ENCODE data around the gene PLCL1.
A peak's percentile ranks its signal among the peaks of the same experiment; 100 is the strongest.

Gene PLCL1

DNA sequence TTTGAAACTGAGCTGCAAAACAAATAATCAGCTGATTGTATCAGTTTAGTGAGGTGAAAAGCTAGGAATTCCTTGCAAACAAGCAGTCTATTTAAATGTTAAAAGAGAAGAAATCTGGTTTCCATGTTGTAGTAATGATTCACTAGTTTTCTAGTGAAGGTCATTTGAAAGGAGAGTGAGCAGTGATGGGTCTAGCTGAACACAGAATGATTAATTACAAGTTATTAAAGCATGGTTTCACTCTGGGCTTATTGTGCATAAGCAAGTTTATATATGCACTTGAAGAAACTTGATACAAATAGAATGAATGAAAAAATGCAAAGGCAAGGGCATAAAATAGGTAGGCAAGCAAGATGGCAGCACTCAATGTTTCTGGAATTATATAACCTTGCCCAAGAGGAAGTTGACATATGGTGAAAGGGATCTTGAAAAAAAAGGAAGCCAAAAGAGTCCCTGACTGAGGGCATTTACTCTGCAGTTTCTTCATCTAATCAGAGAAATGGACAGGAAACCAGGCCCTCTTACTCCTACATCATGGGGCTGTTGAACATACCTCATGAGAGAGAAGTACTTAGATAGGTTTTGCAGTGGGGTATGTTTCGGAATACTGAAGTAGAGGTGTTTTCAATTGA is 53.2 kb downstream of the PLCL1 start:
- DNase-seq (ENCODE audit: low spot score), result no peak

DNA sequence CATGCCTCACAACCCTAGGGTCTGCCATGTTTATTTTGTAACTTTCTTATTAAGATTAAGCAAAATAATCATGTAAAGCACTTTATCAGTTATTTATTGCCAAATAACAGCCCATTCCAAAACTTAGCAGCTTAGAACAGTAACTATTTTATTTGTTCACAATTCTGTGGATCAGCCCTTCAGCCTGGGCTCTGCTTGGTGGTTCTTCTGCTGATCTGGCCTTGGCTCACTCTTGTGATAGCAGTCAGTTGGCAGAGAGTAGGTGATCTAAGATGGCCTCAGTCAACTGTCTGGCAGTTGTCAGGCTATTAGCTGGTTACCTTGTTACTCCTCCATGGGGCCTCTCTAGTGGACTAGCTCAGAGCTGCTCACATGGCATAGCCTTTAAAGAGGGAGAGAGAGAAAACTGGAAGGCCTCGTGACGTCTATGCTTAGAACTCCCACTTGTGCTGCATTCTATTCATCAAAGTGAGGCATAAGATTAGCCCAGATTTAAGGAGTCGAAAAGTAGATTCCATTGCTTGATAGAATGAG is 54.3 kb downstream of the PLCL1 start:
- no peak for DNase-seq (ENCODE audit: low spot score)

GRCh38 chr2:197862246-197862955 is 58.0 kb downstream of the PLCL1 start:
- DNase-seq (ENCODE audit: low spot score), result no peak

GRCh38 chr2:197863744-197864143 is 59.4 kb downstream of the PLCL1 start:
- DNase-seq (ENCODE audit: low spot score), result no peak

DNA sequence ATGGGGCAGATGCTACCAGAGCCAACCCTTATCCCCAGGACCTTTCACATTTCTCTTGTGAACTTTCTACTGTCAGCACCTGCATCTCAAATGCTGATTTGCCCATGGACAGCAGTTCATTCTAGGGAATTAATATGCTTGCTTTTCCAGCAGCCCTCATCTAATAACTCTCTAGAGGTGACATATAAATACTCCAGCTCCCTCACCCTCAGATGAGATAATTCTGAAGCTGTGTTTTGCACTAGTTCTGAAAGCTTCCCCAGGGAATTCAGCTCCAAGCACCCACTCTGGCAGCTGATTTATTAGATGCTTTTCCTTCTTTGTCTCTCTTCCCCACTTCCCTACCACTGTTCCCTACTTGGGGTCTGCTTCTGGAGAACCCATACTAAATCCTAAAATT is 62.1 kb downstream of the PLCL1 start:
- no peak for DNase-seq (ENCODE audit: low spot score)

GRCh38 chr2:197867033-197867432 is 62.6 kb downstream of the PLCL1 start:
- no peak for DNase-seq (ENCODE audit: low spot score)

- DNase-seq (ENCODE audit: low spot score), result no peak
Measured at GRCh38 chr2:197867624-197868023, 63.2 kb downstream of the PLCL1 start.

GRCh38 chr2:197868206-197868605 is 63.8 kb downstream of the PLCL1 start:
- DNase-seq (ENCODE audit: low spot score), result no peak

- no peak for DNase-seq (ENCODE audit: low spot score)
Measured at GRCh38 chr2:197869041-197869440, 64.6 kb downstream of the PLCL1 start.

- no peak for DNase-seq (ENCODE audit: low spot score)
Measured at GRCh38 chr2:197869501-197870111, 65.2 kb downstream of the PLCL1 start.

DNA sequence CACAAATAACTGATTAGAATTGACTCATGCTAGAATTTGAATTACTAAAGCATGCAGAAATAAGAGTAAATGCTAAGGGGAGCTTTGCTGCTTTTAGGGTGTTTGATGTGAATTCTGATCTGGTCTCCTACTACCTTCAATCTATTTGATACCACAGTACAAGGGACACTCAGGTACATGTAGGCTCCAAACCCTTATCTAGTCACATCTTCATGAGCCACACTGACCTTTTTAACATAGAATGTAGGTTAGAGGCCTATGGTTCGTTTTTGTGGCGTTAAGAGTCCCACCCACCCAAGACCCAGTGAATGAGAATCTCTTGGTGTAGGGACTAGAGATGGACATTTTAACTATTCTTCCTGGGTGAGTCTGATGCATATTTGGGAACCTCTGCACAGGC is 65.7 kb downstream of the PLCL1 start:
- no peak for DNase-seq (ENCODE audit: low spot score)

- DNase-seq (ENCODE audit: low spot score), result no peak
Measured at GRCh38 chr2:197871780-197872456, 67.5 kb downstream of the PLCL1 start.

- DNase-seq (ENCODE audit: low spot score), result peak; percentile 15
Measured at GRCh38 chr2:197873293-197873701, 68.9 kb downstream of the PLCL1 start.

DNA sequence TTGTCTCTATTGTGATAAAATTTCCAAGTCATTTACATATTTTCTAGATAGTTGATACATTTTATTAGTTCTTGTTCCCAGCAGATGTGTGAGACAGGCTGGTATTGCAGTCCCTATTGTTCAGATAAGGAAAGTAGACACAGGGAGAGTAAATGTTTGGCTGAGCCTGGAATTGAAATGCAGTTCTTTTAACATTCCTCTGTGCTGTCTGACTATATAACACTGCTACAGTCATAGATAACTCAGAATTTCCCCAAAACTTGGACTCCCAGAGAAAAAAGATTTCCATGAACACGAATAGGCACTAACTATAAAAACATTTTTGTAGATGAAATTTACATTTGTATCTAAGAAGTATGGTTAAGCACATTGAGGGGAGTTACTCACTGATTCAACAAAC is 71.4 kb downstream of the PLCL1 start:
- no peak for DNase-seq (ENCODE audit: low spot score)

- DNase-seq (ENCODE audit: low spot score), result no peak
Measured at GRCh38 chr2:197876524-197876923, 72.1 kb downstream of the PLCL1 start.

DNA sequence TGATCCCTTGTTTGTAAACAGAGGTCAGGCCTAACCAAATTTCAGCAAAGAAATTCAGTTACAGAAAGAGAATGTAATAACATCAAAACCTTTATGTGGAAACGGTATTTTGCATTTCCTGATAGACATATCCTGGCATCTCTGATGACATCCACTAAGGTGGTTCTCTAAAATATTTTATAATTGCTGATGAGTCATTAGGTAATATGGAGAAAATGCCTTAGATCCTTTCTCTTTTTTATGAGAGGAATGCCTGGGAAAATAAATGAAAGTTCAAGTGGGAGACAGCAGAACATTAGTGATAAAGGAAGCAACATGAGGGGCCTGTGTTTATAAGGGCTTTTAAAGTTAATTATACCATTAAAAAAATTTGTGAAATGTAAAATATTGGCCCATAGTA is 72.6 kb downstream of the PLCL1 start:
- no peak for DNase-seq (ENCODE audit: low spot score)

DNA sequence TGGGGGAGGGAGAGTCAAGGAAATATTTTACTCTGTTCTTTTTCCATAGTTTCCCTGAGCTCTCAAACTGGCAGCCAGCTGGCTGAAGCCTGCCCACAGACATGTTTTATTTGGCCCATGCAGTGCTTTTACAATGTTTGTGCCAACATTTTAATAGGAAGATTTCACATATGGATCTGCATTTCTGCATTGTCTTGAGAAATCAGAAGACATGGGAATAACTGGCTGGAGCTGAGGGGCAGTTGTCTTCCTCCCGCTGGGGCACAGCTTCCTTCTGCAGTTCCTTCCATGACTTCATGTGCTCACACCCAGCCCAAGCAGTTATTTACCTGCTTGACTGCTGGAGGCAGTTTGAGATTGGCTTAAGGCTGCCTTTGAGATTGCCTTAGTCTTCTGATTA is 74.4 kb downstream of the PLCL1 start:
- DNase-seq (ENCODE audit: low spot score), result no peak

- DNase-seq (ENCODE audit: low spot score), result no peak
Measured at GRCh38 chr2:197879812-197880408, 75.5 kb downstream of the PLCL1 start.

- no peak for DNase-seq (ENCODE audit: low spot score)
Measured at GRCh38 chr2:197883354-197884032, 79.1 kb downstream of the PLCL1 start.

- no peak for DNase-seq (ENCODE audit: low spot score)
Measured at GRCh38 chr2:197884252-197884651, 79.9 kb downstream of the PLCL1 start.

DNA sequence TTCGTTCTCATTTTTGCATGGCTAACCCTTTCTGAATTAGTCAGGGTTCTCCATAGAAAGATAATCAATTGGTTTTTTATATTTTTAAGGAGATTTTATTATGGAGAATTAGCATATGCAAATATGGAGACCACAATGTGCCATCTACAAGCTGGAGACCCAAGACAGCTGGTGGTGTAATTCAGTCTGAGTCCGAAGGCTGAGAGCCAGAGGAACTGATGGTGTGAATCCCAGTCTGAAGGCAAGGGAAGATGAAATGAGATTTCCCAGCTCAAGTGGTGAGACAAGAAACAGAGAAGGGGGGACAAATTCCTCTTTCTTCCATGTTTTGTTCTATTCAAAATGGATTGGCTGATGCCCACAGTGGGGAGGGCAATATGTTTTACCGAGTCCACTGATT is 80.7 kb downstream of the PLCL1 start:
- DNase-seq (ENCODE audit: low spot score), result no peak

DNA sequence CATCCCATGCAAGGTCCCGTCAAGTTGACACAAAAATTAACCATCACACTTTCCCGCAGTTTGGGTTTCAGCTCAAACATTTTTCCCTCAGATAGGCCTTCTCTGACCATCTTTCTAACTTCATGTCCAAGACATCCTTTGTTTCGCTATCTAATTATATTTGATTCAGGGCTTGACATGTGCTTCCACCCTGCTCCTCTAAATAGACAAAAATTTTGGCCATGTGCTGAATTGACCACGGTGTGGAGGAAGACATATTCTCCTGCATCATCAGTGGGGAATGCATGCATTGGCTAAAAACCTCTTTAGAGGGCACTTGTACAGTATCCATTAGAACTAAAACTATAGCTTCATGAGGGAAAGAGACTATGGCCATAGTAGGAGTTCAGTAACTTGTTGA is 81.2 kb downstream of the PLCL1 start:
- no peak for DNase-seq (ENCODE audit: low spot score)

Measured in putamen (tissue), 1 donor.